GM12878 (cell line): Measurements from ENCODE around the gene CCT4. TPM values are rescaled to one million over a fixed set of nuclear protein-coding genes. Genes with fewer than 3 reads are reported as not detected.
A peak's percentile ranks its signal among the peaks of the same experiment; 100 is the strongest.

Source experiments
- BACH1 ChIP-seq: fragments of 450-650 bp; IDR thresholded peaks from 2 replicates; pipeline ENCODE4 v1.6.1; 2017; ENCODE audit warnings: mild to moderate bottlenecking, borderline replicate concordance
- CHD1 ChIP-seq: IDR thresholded peaks from 2 replicates; pipeline ENCODE4 v1.6.1; 2012; ENCODE audit warnings: low read depth, low read length, improper control_type of control experiment
- CREB1 ChIP-seq: IDR thresholded peaks from 2 replicates; pipeline ENCODE4 v1.6.1; 2012; ENCODE audit warnings: low read depth, mild to moderate bottlenecking, inconsistent platforms
- CREM ChIP-seq: IDR thresholded peaks from 2 replicates; pipeline ENCODE4 v1.6.1; 2014; ENCODE audit warnings: antibody characterized with exemption, low read depth
- FOXM1 ChIP-seq: IDR thresholded peaks from 2 replicates; pipeline ENCODE4 v1.6.1; 2012; ENCODE audit warnings: low read depth, mild to moderate bottlenecking, inconsistent platforms, low read length, moderate library complexity
- KAT2A ChIP-seq: conservative IDR thresholded peaks from 2 replicates; pipeline ENCODE4 v1.6.1; 2011; ENCODE audit warnings: low read depth, low read length; ENCODE audit not compliant: control insufficient read depth
- MEF2A ChIP-seq: IDR thresholded peaks from 2 replicates; pipeline ENCODE4 v1.6.1; 2011; ENCODE audit warnings: low read depth, mild to moderate bottlenecking, low read length, moderate library complexity; ENCODE audit not compliant: insufficient read depth
- NFXL1 ChIP-seq: fragments of 450-650 bp; IDR thresholded peaks from 2 replicates; pipeline ENCODE4 v1.6.1; 2017; ENCODE audit warnings: antibody characterized with exemption, mild to moderate bottlenecking, borderline replicate concordance
- NFYB ChIP-seq: IDR thresholded peaks from 2 replicates; pipeline ENCODE4 v1.6.1; 2011; ENCODE audit warnings: low read depth, mild to moderate bottlenecking, low read length, improper control_type of control experiment, moderate library complexity; ENCODE audit not compliant: insufficient read depth
- NR2C2 ChIP-seq: IDR thresholded peaks from 2 replicates; pipeline ENCODE4 v1.6.1; 2011; ENCODE audit warnings: borderline replicate concordance, low read depth; ENCODE audit not compliant: control insufficient read depth, insufficient read length
- NR2F1 ChIP-seq: fragments of 450-650 bp; conservative IDR thresholded peaks from 2 replicates; pipeline ENCODE4 v1.6.1; 2017; ENCODE audit warnings: mild to moderate bottlenecking
- RB1 ChIP-seq: fragments of 450-650 bp; formaldehyde crosslinking; IDR thresholded peaks from 2 replicates; pipeline ENCODE4 v1.6.1; 2017; ENCODE audit warnings: mild to moderate bottlenecking, borderline replicate concordance
- RFX5 ChIP-seq: IDR thresholded peaks from 2 replicates; pipeline ENCODE4 v1.6.1; 2011; ENCODE audit warnings: low read depth, low read length, improper control_type of control experiment
- SIN3A ChIP-seq: IDR thresholded peaks from 2 replicates; pipeline ENCODE4 v1.6.1; 2012; ENCODE audit warnings: low read depth, low read length, improper control_type of control experiment
- SMAD5 ChIP-seq: IDR thresholded peaks from 2 replicates; pipeline ENCODE4 v1.6.1; 2016; ENCODE audit warnings: antibody characterized with exemption, low read depth
- SREBF1 ChIP-seq: IDR thresholded peaks from 2 replicates; pipeline ENCODE4 v1.6.1; 2012; ENCODE audit warnings: mild to moderate bottlenecking, low read length
- STAT1 ChIP-seq: fragments of 450-650 bp; conservative IDR thresholded peaks from 2 replicates; pipeline ENCODE4 v1.6.1; 2014; ENCODE audit warnings: antibody characterized with exemption, mild to moderate bottlenecking
- STAT3 ChIP-seq: IDR thresholded peaks from 2 replicates; pipeline ENCODE4 v1.6.1; 2011; ENCODE audit warnings: low read depth, low read length, improper control_type of control experiment
- TCF7 ChIP-seq: IDR thresholded peaks from 2 replicates; pipeline ENCODE4 v1.6.1; 2014; ENCODE audit warnings: antibody characterized with exemption, borderline replicate concordance
- ZNF217 ChIP-seq: fragments of 450-650 bp; IDR thresholded peaks from 2 replicates; pipeline ENCODE4 v1.6.1; 2017; ENCODE audit warnings: antibody characterized with exemption, mild to moderate bottlenecking
- polyA plus RNA-seq, 11 experiments: library from polyadenylated mRNA; depleted of rRNA in 4 of 11; unstranded in 6 of 11; stranded (reverse) in 5 of 11; fragments of >200 nt; fragmentation: Nextera tagmentation in 4 of 11; fragmentation: Illumina TruSeq in 1 of 11; extraction: Ambion mirVana in 4 of 11; extraction: Trizol in 1 of 11; gene quantifications; 1 replicate in 1 of 11; 2 replicates in 10 of 11; pipeline versions ENCODE4 v1.2.1 to v1.2.3, GENCODE V29; 2011 to 2016; ENCODE audit warnings: inconsistent platforms in 2 of 11, missing spikeins in 2 of 11, low read depth in 1 of 11
- total RNA-seq, 4 experiments: library from RNA; depleted of rRNA in 3 of 4; stranded (reverse); fragments of >200 nt in 3 of 4; fragmentation: Illumina TruSeq in 1 of 4; extraction: Trizol in 1 of 4; gene quantifications; 2 replicates each; pipeline versions ENCODE4 v1.2.1 to v1.2.3, GENCODE V29; 2013 to 2021
- TF ChIP-seq, protein P1 (sequence below): IDR thresholded peaks from 2 replicates; pipeline ENCODE4 v1.6.1; 2012; ENCODE audit warnings: improper control_type of control experiment, low read depth, low read length; ENCODE audit not compliant: insufficient replicate concordance
- TF ChIP-seq, protein P2 (sequence below): IDR thresholded peaks from 2 replicates; pipeline ENCODE4 v1.6.1; 2011; ENCODE audit warnings: borderline replicate concordance, low read depth, mild to moderate bottlenecking, moderate library complexity, mixed read lengths, low read length; ENCODE audit not compliant: insufficient read depth; ENCODE audit errors: extremely low read length
- TF ChIP-seq, protein P3 (sequence below): fragments of 450-650 bp; IDR thresholded peaks from 2 replicates; pipeline ENCODE4 v1.6.1; 2017; ENCODE audit warnings: mild to moderate bottlenecking, low read depth, inconsistent platforms; ENCODE audit not compliant: poor library complexity, severe bottlenecking

The CCT4 gene
- total and polyA plus RNA-seq, 10 of the 15 experiments (the other 5 are each of a cell fraction or from before 2014, with no cell fraction given): 76.6 to 320 (median 211) TPM

DNA sequence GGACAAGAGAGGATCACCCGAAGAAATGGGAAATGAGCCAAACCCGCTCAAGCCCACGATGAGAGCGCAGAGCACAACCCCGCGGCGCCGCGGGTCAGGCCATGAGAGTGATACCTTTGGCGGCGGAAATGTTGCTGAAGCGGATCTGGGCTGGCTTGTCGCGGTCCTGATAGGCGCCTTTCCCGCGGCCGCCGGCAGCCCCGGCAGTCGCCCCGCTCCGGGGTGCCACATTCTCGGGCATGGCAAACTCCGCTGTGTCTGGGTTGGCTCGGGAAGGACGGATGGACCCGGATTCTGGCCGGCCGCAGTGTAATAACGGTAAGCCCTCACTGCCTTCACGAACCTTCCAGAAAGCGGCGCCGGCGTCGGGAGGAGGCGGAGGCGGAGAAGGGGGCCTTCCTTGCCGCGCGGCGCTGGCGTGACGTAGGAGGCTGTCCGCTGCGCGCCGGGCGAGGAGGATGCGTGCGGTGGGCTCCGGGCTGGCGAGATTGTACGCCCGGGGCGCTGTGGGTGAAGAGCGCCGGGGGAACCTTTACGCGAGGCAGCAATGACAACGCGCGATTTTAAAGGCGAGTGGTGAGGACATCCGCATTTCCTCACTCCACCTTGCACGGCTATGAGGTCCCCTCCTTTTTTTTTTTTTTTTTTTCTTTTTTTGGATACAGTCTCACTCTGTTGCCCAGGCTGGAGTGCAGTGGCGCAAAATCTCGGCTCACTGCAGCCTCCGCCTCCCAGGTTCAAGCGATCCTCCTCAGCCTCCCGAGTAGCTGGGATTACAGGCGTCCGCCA is at the start of gene CCT4 (continued):
- TF ChIP-seq KAT2A (peak; percentile 67; the same call in 1 of the 2 replicates), NFYB (no peak), BACH1 (peak; percentile 76), NFXL1 (no peak), MEF2A (peak; percentile 48; the same call in 1 of the 2 replicates), FOXM1 (no peak), SIN3A (peak; percentile 94), ZNF217 (no peak), RB1 (peak; percentile 98), TCF7 (0 out of 2 replicates have a peak, but pooled peaks have one; percentile 2), RFX5 (0 out of 2 replicates have a peak, but pooled peaks have one; percentile 22), SMAD5 (peak; percentile 91), NR2F1 (peak; percentile 72), CHD1 (0 out of 2 replicates have a peak, but pooled peaks have one; percentile 67), STAT3 (no peak), STAT1 (peak; percentile 98), CREM (peak; percentile 100), SREBF1 (no peak), CREB1 (peak; percentile 100), NR2C2 (no peak)
- TF ChIP-seq, protein P1, sequence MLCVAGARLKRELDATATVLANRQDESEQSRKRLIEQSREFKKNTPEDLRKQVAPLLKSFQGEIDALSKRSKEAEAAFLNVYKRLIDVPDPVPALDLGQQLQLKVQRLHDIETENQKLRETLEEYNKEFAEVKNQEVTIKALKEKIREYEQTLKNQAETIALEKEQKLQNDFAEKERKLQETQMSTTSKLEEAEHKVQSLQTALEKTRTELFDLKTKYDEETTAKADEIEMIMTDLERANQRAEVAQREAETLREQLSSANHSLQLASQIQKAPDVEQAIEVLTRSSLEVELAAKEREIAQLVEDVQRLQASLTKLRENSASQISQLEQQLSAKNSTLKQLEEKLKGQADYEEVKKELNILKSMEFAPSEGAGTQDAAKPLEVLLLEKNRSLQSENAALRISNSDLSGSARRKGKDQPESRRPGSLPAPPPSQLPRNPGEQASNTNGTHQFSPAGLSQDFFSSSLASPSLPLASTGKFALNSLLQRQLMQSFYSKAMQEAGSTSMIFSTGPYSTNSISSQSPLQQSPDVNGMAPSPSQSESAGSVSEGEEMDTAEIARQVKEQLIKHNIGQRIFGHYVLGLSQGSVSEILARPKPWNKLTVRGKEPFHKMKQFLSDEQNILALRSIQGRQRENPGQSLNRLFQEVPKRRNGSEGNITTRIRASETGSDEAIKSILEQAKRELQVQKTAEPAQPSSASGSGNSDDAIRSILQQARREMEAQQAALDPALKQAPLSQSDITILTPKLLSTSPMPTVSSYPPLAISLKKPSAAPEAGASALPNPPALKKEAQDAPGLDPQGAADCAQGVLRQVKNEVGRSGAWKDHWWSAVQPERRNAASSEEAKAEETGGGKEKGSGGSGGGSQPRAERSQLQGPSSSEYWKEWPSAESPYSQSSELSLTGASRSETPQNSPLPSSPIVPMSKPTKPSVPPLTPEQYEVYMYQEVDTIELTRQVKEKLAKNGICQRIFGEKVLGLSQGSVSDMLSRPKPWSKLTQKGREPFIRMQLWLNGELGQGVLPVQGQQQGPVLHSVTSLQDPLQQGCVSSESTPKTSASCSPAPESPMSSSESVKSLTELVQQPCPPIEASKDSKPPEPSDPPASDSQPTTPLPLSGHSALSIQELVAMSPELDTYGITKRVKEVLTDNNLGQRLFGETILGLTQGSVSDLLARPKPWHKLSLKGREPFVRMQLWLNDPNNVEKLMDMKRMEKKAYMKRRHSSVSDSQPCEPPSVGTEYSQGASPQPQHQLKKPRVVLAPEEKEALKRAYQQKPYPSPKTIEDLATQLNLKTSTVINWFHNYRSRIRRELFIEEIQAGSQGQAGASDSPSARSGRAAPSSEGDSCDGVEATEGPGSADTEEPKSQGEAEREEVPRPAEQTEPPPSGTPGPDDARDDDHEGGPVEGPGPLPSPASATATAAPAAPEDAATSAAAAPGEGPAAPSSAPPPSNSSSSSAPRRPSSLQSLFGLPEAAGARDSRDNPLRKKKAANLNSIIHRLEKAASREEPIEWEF: no peak
- TF ChIP-seq, protein P2, sequence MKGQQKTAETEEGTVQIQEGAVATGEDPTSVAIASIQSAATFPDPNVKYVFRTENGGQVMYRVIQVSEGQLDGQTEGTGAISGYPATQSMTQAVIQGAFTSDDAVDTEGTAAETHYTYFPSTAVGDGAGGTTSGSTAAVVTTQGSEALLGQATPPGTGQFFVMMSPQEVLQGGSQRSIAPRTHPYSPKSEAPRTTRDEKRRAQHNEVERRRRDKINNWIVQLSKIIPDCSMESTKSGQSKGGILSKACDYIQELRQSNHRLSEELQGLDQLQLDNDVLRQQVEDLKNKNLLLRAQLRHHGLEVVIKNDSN: no peak
- TF ChIP-seq, protein P3, sequence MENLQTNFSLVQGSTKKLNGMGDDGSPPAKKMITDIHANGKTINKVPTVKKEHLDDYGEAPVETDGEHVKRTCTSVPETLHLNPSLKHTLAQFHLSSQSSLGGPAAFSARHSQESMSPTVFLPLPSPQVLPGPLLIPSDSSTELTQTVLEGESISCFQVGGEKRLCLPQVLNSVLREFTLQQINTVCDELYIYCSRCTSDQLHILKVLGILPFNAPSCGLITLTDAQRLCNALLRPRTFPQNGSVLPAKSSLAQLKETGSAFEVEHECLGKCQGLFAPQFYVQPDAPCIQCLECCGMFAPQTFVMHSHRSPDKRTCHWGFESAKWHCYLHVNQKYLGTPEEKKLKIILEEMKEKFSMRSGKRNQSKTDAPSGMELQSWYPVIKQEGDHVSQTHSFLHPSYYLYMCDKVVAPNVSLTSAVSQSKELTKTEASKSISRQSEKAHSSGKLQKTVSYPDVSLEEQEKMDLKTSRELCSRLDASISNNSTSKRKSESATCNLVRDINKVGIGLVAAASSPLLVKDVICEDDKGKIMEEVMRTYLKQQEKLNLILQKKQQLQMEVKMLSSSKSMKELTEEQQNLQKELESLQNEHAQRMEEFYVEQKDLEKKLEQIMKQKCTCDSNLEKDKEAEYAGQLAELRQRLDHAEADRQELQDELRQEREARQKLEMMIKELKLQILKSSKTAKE: peak; percentile 21
